Measurements from ENCODE around the gene ABCC6. TPM values are rescaled to one million over a fixed set of nuclear protein-coding genes. Genes with fewer than 3 reads are reported as not detected.

ABCC6 gene
- polyA plus RNA-seq, 1 of the 3 experiments (the other 2 are of a cell fraction): 0.71 TPM

- TF ChIP-seq NRF1 (IDR thresholded peaks at IDR 0.05; ENCODE audit: low read depth, low read length): no peak
- no peak for TF ChIP-seq IRF3 (IDR thresholded peaks at IDR 0.05; ENCODE audit: low read depth, low read length)
- TF ChIP-seq CHD2 (IDR thresholded peaks at IDR 0.05; ENCODE audit: low read length, partially characterized antibody): no peak
- no peak for TF ChIP-seq ELF1 (IDR thresholded peaks at IDR 0.05)
- TF ChIP-seq EZH2phosphoT487 (IDR thresholded peaks at IDR 0.05; ENCODE audit: borderline replicate concordance, low read depth): no peak
- no peak for TF ChIP-seq RCOR1 (IDR thresholded peaks at IDR 0.05; ENCODE audit: low read length)
Measured at GRCh38 chr16:16159662-16160061, 63.6 kb downstream of the ABCC6 start (continued).

GRCh38 chr16:16158741-16159374 is 64.4 kb downstream of the ABCC6 start:
- Histone ChIP-seq H3K36me3 (replicated peaks in 1 of 2; ENCODE audit: control insufficient read depth in 1 of 2, insufficient read depth in 2 of 2, low read length in 1 of 2) (no peaks in the 10 kb centered on the region), H2AFZ (ENCODE audit: low read depth) (no peak overlapping the region), H3K27me3 (ENCODE audit: insufficient read depth) (no peaks in the 10 kb centered on the region), H3K27ac (ENCODE audit: low read depth in 2 of 2, low read length in 1 of 2) (no peak overlapping the region), H3K79me2 (ENCODE audit: insufficient read depth) (no peaks in the 10 kb centered on the region), H3K4me2 (no peak overlapping the region), H3K9me2 (no peaks in the 10 kb centered on the region), H3K4me3 (ENCODE audit: low read depth in 2 of 2, low read length in 1 of 2) (no peak overlapping the region), H3K4me1 (ENCODE audit: control insufficient read depth in 1 of 2, insufficient read depth in 2 of 2, low read depth in 1 of 2, low read length in 1 of 2) (no peaks in the 10 kb centered on the region; a peak in 1 of 4 replicates), H3K9me3 (no peaks in the 10 kb centered on the region), H3K9ac (no peak overlapping the region), H3F3A (replicated peaks; ENCODE audit: insufficient read depth) (no peaks in the 10 kb centered on the region), H4K20me1 (ENCODE audit: insufficient read depth) (no peaks in the 10 kb centered on the region)
- no peak for DNase-seq
- TF ChIP-seq RFX5 (IDR thresholded peaks at IDR 0.05; ENCODE audit: low read length): no peak
- TF ChIP-seq TEAD4 (IDR thresholded peaks at IDR 0.05; ENCODE audit: borderline replicate concordance, insufficient read depth): no peak
- TF ChIP-seq CHD2 (IDR thresholded peaks at IDR 0.05; ENCODE audit: low read length, partially characterized antibody): no peak
- TF ChIP-seq MAX (IDR thresholded peaks at IDR 0.05; ENCODE audit: low read depth): no peak
- TF ChIP-seq GABPA (IDR thresholded peaks at IDR 0.05; ENCODE audit: low read depth): no peak
- TF ChIP-seq ZBTB33 (IDR thresholded peaks at IDR 0.05; ENCODE audit: borderline replicate concordance, low read depth): no peak
- no peak for TF ChIP-seq MEF2A (IDR thresholded peaks at IDR 0.05; ENCODE audit: borderline replicate concordance, low read depth)
- TF ChIP-seq EZH2phosphoT487 (IDR thresholded peaks at IDR 0.05; ENCODE audit: borderline replicate concordance, low read depth): no peak
- no peak for TF ChIP-seq CTCF (IDR thresholded peaks at IDR 0.05)
- no peak for TF ChIP-seq RCOR1 (IDR thresholded peaks at IDR 0.05; ENCODE audit: low read length)
- TF ChIP-seq YY1 (IDR thresholded peaks at IDR 0.05; ENCODE audit: low read depth): no peak
- no peak for TF ChIP-seq USF1 (IDR thresholded peaks at IDR 0.05; ENCODE audit: borderline replicate concordance, low read depth)
- no peak for TF ChIP-seq RAD21 (IDR thresholded peaks at IDR 0.05; ENCODE audit: low read length)
- TF ChIP-seq NFIC (IDR thresholded peaks at IDR 0.05; ENCODE audit: borderline replicate concordance): no peak
- TF ChIP-seq RXRA (IDR thresholded peaks at IDR 0.05; ENCODE audit: borderline replicate concordance, low read depth): no peak
- no peak for TF ChIP-seq USF2 (IDR thresholded peaks at IDR 0.05; ENCODE audit: borderline replicate concordance, low read depth, low read length)
- no peak for TF ChIP-seq NRF1 (IDR thresholded peaks at IDR 0.05; ENCODE audit: low read depth, low read length)
- no peak for TF ChIP-seq GATA2 (CRISPR knock-in tag; IDR thresholded peaks at IDR 0.05)
- ChIA-PET CTCF (interaction anchor here (1.2 kb wide), 1 partner anchor 32 kb away, joined by 3 read pairs; no protein-coding TSS in a partner anchor), POLR2A (no interaction called here)
- 43% methylated on average over 3 of the region's 3 CpGs for WGBS (ENCODE audit: low lambda C conversion rate)

Measured in SK-N-SH (cell line).